ENCODE data around the gene GPSM3. TPM values are rescaled to one million over a fixed set of nuclear protein-coding genes. Genes with fewer than 3 reads are reported as not detected.

GPSM3 gene
- total RNA-seq, 1 experiment from 2014 or later = 10.4 TPM

DNA sequence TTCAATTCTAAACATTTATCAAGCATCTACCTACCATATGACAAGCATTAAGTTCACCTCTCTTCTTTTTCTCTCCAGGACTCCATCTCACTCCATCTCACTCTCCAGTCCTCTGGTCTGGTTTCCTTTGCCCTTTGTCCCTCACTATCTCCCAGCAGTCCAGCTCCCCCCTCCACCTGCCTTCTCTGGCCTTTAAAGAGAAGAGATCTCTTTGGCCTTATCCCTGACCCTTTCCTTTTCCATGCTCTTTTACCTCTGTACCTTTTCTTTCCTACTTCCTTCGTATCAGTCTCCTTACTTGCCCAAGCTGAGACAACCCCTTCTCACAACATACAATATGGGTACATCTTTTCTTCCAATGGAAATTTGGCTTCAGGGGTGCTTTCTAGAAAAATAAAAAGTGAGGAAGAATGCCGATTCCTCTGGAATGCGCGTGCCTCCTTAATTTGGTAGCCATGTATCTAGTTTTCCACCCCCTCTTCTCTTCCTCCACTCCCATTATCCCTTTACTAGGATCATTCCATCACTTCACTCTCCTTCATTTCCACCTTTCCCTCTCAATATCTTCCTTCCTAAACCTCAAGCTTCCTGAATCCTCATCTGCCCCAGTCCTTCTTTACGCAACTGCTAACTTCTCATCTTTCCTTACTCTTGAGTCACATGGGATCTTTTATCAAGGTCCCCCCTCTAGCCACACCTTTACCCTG, 15.8 kb downstream of the GPSM3 start:
- CTCF ChIA-PET = no interaction called here
- H3F3A ChIP-seq (ENCODE audit: insufficient read depth, low read depth) = peaks cover 15% of the 10 kb centered on the region; the same call in 1 of the 2 replicates
- no peaks in the 10 kb centered on the region for H3K27me3 ChIP-seq (ENCODE audit: insufficient read depth, low read depth)
- intact Hi-C loops (cut with micrococcal nuclease; ENCODE audit: unreplicated experiment) = loop anchor here (1.0 to 10.0 kb wide), 3 partner anchors 22 to 512 kb away; partner anchors contain the start of genes C6orf47, CSNK2B, FKBPL and GPANK1
- no peaks in the 10 kb centered on the region for H3K36me3 ChIP-seq (ENCODE audit: low read depth)
- TF ChIP-seq EZH2 (IDR thresholded peaks at IDR 0.05; ENCODE audit: low read depth) = no peak
- TF ChIP-seq, protein P1, sequence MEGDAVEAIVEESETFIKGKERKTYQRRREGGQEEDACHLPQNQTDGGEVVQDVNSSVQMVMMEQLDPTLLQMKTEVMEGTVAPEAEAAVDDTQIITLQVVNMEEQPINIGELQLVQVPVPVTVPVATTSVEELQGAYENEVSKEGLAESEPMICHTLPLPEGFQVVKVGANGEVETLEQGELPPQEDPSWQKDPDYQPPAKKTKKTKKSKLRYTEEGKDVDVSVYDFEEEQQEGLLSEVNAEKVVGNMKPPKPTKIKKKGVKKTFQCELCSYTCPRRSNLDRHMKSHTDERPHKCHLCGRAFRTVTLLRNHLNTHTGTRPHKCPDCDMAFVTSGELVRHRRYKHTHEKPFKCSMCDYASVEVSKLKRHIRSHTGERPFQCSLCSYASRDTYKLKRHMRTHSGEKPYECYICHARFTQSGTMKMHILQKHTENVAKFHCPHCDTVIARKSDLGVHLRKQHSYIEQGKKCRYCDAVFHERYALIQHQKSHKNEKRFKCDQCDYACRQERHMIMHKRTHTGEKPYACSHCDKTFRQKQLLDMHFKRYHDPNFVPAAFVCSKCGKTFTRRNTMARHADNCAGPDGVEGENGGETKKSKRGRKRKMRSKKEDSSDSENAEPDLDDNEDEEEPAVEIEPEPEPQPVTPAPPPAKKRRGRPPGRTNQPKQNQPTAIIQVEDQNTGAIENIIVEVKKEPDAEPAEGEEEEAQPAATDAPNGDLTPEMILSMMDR (conservative IDR thresholded peaks at IDR 0.05) = no peak
- H3K79me2 ChIP-seq (ENCODE audit: low read depth) = peaks cover 29% of the 10 kb centered on the region
- no peaks in the 10 kb centered on the region for H3K9me3 ChIP-seq (ENCODE audit: insufficient read depth, low read depth)
- peak overlapping the region; percentile 98 for H3K4me3 ChIP-seq
- peak overlapping the region; percentile 76 for H2AFZ ChIP-seq
- BruUV-seq (replicated peaks) = no TSS peak
- H3K4me1 ChIP-seq (replicated peaks; ENCODE audit: insufficient read depth) = peaks cover 31% of the 10 kb centered on the region
- peak overlapping the region; percentile 83 for H3K4me2 ChIP-seq
- DNase-seq = peak in 1 of 2 experiments; percentile 77
- H3K9me2 ChIP-seq (ENCODE audit: insufficient read depth) = no peaks in the 10 kb centered on the region
- H4K20me1 ChIP-seq (ENCODE audit: insufficient read depth) = no peaks in the 10 kb centered on the region
- peak overlapping the region; percentile 86 for H3K27ac ChIP-seq
- POLR2A ChIA-PET (ENCODE audit: unreplicated experiment) = no interaction called here

DNA sequence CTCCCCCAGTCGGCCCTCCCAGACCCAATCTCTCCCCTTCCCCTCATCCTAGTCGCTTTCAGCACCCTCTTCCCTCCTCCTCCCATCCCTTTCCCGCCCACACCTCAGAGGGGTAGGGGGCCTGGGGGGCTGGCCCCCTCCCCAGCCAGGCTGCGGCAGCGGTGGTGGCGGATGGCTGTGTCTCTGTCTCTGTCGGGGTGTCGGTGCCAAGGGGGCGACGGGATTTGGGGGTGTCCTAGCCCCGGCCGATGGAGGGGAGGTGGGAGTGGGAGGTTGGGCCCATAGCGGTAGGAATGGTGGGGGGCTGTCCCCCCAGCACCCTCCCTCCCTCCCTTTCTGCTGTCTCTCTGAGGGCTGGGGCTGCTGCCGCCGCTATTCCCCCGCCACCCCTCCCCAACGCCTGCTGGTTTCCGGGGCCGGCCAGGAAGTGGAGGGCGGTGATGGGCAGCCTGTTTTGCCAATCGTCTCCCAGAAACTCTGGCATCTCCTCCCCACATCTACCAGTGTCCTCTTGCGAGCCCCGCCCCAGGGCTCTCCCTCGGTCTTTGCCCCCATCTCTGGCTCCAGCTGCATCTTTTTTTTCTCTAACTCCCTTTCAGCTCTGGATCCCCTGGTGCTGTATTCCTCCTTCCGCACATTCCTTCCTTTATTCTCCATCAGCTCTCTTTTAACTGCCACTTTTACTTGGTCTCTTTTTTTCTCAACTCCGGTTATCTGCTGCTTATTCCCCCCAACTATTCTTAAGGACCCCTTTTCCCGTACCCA, 16.6 kb downstream of the GPSM3 start, which contains the start of gene AGPAT1:
Gene AGPAT1 (minus strand): TSS at position 374 of the 765 bp plus-strand sequence. CDS start 4,588 bp downstream, outside the sequence.
- no peaks in the 10 kb centered on the region for H3K9me2 ChIP-seq (ENCODE audit: insufficient read depth)
- no peaks in the 10 kb centered on the region for H3K27me3 ChIP-seq (ENCODE audit: insufficient read depth, low read depth)
- ChIA-PET CTCF (no interaction called here), POLR2A (ENCODE audit: unreplicated experiment) (no interaction called here)
- H4K20me1 ChIP-seq (ENCODE audit: insufficient read depth) = no peaks in the 10 kb centered on the region
- intact Hi-C loops (cut with micrococcal nuclease; ENCODE audit: unreplicated experiment) = loop anchor here (2.0 to 10.0 kb wide), 2 partner anchors 21 to 511 kb away; partner anchors contain the start of genes C6orf47, CSNK2B, GPANK1 and LY6G5B
- TF ChIP-seq, protein P1 (conservative IDR thresholded peaks at IDR 0.05) = no peak
- no peak for TF ChIP-seq EZH2 (IDR thresholded peaks at IDR 0.05; ENCODE audit: low read depth)
- peak within 1 kb of the TSS; percentile 86 for H3K27ac ChIP-seq
- H3K4me3 ChIP-seq = peak within 1 kb of the TSS; percentile 98
- peaks cover 31% of the 10 kb centered on the region for H3K4me1 ChIP-seq (replicated peaks; ENCODE audit: insufficient read depth)
- DNase-seq = peak; percentile 82 to 96
- peaks cover 29% of the 10 kb centered on the region for H3K79me2 ChIP-seq (ENCODE audit: low read depth)
- peak within 1 kb of the TSS; percentile 83 for H3K4me2 ChIP-seq
- H3F3A ChIP-seq (ENCODE audit: insufficient read depth, low read depth) = peaks cover 15% of the 10 kb centered on the region; the same call in 1 of the 2 replicates
- H3K9me3 ChIP-seq (ENCODE audit: insufficient read depth, low read depth) = no peaks in the 10 kb centered on the region
- peak within 1 kb of the TSS; percentile 86 for H2AFZ ChIP-seq
- BruUV-seq (replicated peaks) = no TSS peak
- H3K36me3 ChIP-seq (ENCODE audit: low read depth) = no peaks in the 10 kb centered on the region

DNA sequence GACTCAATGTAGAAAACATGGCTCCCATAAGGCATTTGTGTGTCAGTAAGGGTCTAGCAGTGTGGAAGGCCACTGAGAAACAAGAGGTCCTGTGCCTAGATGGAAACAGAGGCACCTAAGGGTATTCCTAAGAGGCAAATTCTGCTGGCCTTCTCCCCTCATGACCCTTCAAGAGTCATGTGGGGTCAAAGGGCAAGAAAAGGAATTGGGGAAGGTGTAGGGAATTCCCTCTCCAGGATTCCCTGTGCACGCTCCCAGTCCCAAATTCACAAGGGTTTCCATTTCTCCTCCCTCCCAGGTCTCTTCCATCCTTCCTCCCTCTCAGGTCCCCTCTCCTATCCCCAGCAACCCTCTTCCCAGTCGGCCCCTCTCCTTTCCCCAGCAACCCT, 17.1 kb downstream of the GPSM3 start:
- H3K27me3 ChIP-seq (ENCODE audit: insufficient read depth, low read depth) = no peaks in the 10 kb centered on the region
- no peaks in the 10 kb centered on the region for H3K9me2 ChIP-seq (ENCODE audit: insufficient read depth)
- no peak for DNase-seq
- peak overlapping the region; percentile 83 for H3K4me2 ChIP-seq
- H3K4me1 ChIP-seq (replicated peaks; ENCODE audit: insufficient read depth) = peaks cover 31% of the 10 kb centered on the region
- ChIA-PET CTCF (no interaction called here), POLR2A (ENCODE audit: unreplicated experiment) (no interaction called here)
- H3F3A ChIP-seq (ENCODE audit: insufficient read depth, low read depth) = peaks cover 15% of the 10 kb centered on the region; the same call in 1 of the 2 replicates
- no peak for TF ChIP-seq EZH2 (IDR thresholded peaks at IDR 0.05; ENCODE audit: low read depth)
- peaks cover 29% of the 10 kb centered on the region for H3K79me2 ChIP-seq (ENCODE audit: low read depth)
- H2AFZ ChIP-seq = peak overlapping the region; percentile 86; the same call in 1 of the 2 replicates
- BruUV-seq (replicated peaks) = no TSS peak
- no peak overlapping the region for H3K27ac ChIP-seq
- H3K36me3 ChIP-seq (ENCODE audit: low read depth) = no peaks in the 10 kb centered on the region
- peak overlapping the region; percentile 98 for H3K4me3 ChIP-seq
- intact Hi-C loops (cut with micrococcal nuclease; ENCODE audit: unreplicated experiment) = loop anchor here (10.0 kb wide), 1 partner anchor 511 kb away; the partner anchor contains the start of genes C6orf47, CSNK2B, GPANK1 and LY6G5B
- no peaks in the 10 kb centered on the region for H3K9me3 ChIP-seq (ENCODE audit: insufficient read depth, low read depth)
- H4K20me1 ChIP-seq (ENCODE audit: insufficient read depth) = no peaks in the 10 kb centered on the region

All from PC-9 (cell line).